Thyroid gland (tissue), 4 donors: ENCODE results near the gene FAM193A.

ENCODE experiments used
- CTCF ChIP-seq, 6 experiments: fragments of 200-600 bp in 3 of 6; fragments of 450-650 bp in 3 of 6; sonication (generic) in 3 of 6; IDR thresholded peaks; one replicate each; pipeline ENCODE4 v1.5.1; 2016 to 2019; ENCODE audit warnings: antibody characterized with exemption in 6 of 6, mild to moderate bottlenecking in 2 of 6, inconsistent platforms in 1 of 6, moderate library complexity in 1 of 6
- POLR2A ChIP-seq, 2 donors: fragments of 450-650 bp; IDR thresholded peaks; one replicate each; pipeline ENCODE4 v1.6.1; 2017; ENCODE audit warnings: antibody characterized with exemption in 2 of 2, mild to moderate bottlenecking in 2 of 2, moderate library complexity in 1 of 2

GRCh38 chr4:2767046-2767704 is 230.7 kb downstream of the FAM193A start:
- TF ChIP-seq CTCF (IDR thresholded peaks at IDR 0.05) (no peak), POLR2A (IDR thresholded peaks at IDR 0.05) (no peak)
